HepG2 (cell line): Measurements from ENCODE around the gene DOK4. TPM values are rescaled to one million over a fixed set of nuclear protein-coding genes. Genes with fewer than 3 reads are reported as not detected.
A peak's percentile ranks its signal among the peaks of the same experiment; 100 is the strongest.

Experiments
- CCAR2 ChIP-seq: fragments of 200-400 bp; formaldehyde crosslinking; optimal IDR thresholded peaks from 2 replicates; pipeline ENCODE3; 2018; ENCODE audit warnings: low read depth, mild to moderate bottlenecking, low read length, moderate library complexity
- GTF2F1 ChIP-seq: fragments of 150-350 bp; IDR thresholded peaks from 2 replicates; pipeline ENCODE4 v1.6.1; 2014; ENCODE audit warnings: low read length
- HCFC1 ChIP-seq: fragments of 150-350 bp; IDR thresholded peaks from 2 replicates; pipeline ENCODE4 v1.6.1; 2014; ENCODE audit warnings: low read depth, low read length
- HNRNPL ChIP-seq: fragments of 200-400 bp; formaldehyde crosslinking; IDR thresholded peaks from 2 replicates; pipeline ENCODE4 v1.6.1; 2017; ENCODE audit warnings: mild to moderate bottlenecking, low read depth, low read length
- IRF2 ChIP-seq: IDR thresholded peaks from 2 replicates; pipeline ENCODE4 v1.6.1; 2018; ENCODE audit warnings: missing genetic modification reagents, missing compliant biosample characterization
- KLF11 ChIP-seq: IDR thresholded peaks from 2 replicates; pipeline ENCODE4 v1.6.1; 2016; ENCODE audit warnings: missing compliant biosample characterization
- MTA3 ChIP-seq: sonication (generic); formaldehyde crosslinking; IDR thresholded peaks from 2 replicates; pipeline ENCODE4 v1.4.0; 2020; ENCODE audit warnings: missing genetic modification reagents
- PAF1 ChIP-seq: IDR thresholded peaks from 2 replicates; pipeline ENCODE4 v1.6.1; 2016; ENCODE audit warnings: missing genetic modification reagents, missing compliant biosample characterization
- POLR2G ChIP-seq: fragments of 200-400 bp; formaldehyde crosslinking; IDR thresholded peaks from 2 replicates; pipeline ENCODE4 v1.6.1; 2018; ENCODE audit warnings: mild to moderate bottlenecking, low read depth, low read length, moderate library complexity
- REPIN1 ChIP-seq: sonication (generic); formaldehyde crosslinking; IDR thresholded peaks from 2 replicates; pipeline ENCODE4 v1.8.0; 2022; ENCODE audit warnings: missing genetic modification reagents, low read depth, mild to moderate bottlenecking, borderline replicate concordance
- SAFB2 ChIP-seq: sonication (generic); formaldehyde crosslinking; IDR thresholded peaks from 2 replicates; pipeline ENCODE4 v1.5.1; 2020; ENCODE audit warnings: missing genetic modification reagents, low read depth, mild to moderate bottlenecking, borderline replicate concordance
- SMAD3 ChIP-seq: sonication (generic); formaldehyde crosslinking; IDR thresholded peaks from 2 replicates; pipeline ENCODE4 v1.4.0; 2020; ENCODE audit warnings: missing genetic modification reagents
- SOX13 ChIP-seq, 3 experiments: fragments of 450-650 bp in 1 of 3; sonication (generic) in 1 of 3; formaldehyde crosslinking in 1 of 3; IDR thresholded peaks in 2 of 3; conservative IDR thresholded peaks in 1 of 3; 2 replicates each; pipeline versions ENCODE4 v1.5.0 to v1.6.1; 2016 to 2020; ENCODE audit warnings: antibody characterized with exemption in 1 of 3, mild to moderate bottlenecking in 1 of 3, missing compliant biosample characterization in 1 of 3, missing genetic modification reagents in 1 of 3, moderate library complexity in 1 of 3
- SPEN ChIP-seq: sonication (generic); formaldehyde crosslinking; IDR thresholded peaks from 2 replicates; pipeline ENCODE4 v1.5.1; 2020; ENCODE audit warnings: low read depth, mild to moderate bottlenecking, missing genetic modification reagents
- TARDBP ChIP-seq: sonication (generic); formaldehyde crosslinking; IDR thresholded peaks from 2 replicates; pipeline ENCODE4 v1.8.0; 2022; ENCODE audit warnings: mild to moderate bottlenecking, missing genetic modification reagents
- TBX3 ChIP-seq: fragments of 450-650 bp; IDR thresholded peaks from 2 replicates; pipeline ENCODE4 v1.6.1; 2017; ENCODE audit warnings: antibody characterized with exemption, mild to moderate bottlenecking, inconsistent platforms, borderline replicate concordance
- TCF7L2 ChIP-seq: IDR thresholded peaks from 2 replicates; pipeline ENCODE4 v1.6.1; 2011; ENCODE audit warnings: mild to moderate bottlenecking, low read depth, low read length, moderate library complexity
- TEAD2 ChIP-seq: sonication (generic); formaldehyde crosslinking; IDR thresholded peaks from 2 replicates; pipeline ENCODE4 v1.9.0; 2021; ENCODE audit warnings: missing genetic modification reagents
- THAP7 ChIP-seq: sonication (generic); formaldehyde crosslinking; IDR thresholded peaks from 2 replicates; pipeline ENCODE4 v1.8.1; 2023; ENCODE audit warnings: mild to moderate bottlenecking, missing genetic modification reagents
- ZKSCAN5 ChIP-seq: sonication (generic); formaldehyde crosslinking; IDR thresholded peaks from 2 replicates; pipeline ENCODE4 v1.5.1; 2020; ENCODE audit warnings: mild to moderate bottlenecking, missing genetic modification reagents
- ZNF275 ChIP-seq: sonication (generic); formaldehyde crosslinking; IDR thresholded peaks from 2 replicates; pipeline ENCODE4 v1.8.0; 2022; ENCODE audit warnings: missing genetic modification reagents, mild to moderate bottlenecking, inconsistent platforms, borderline replicate concordance
- ZNF484 ChIP-seq: sonication (generic); formaldehyde crosslinking; IDR thresholded peaks from 2 replicates; pipeline ENCODE4 v1.5.1; 2020; ENCODE audit warnings: mild to moderate bottlenecking, low read depth, missing genetic modification reagents, borderline replicate concordance
- ZNF501 ChIP-seq: sonication (generic); formaldehyde crosslinking; IDR thresholded peaks from 2 replicates; pipeline ENCODE4 v1.5.1; 2020; ENCODE audit warnings: mild to moderate bottlenecking, moderate library complexity, missing genetic modification reagents
- ZNF607 ChIP-seq: sonication (generic); formaldehyde crosslinking; IDR thresholded peaks from 2 replicates; pipeline ENCODE4 v1.5.1; 2020; ENCODE audit warnings: missing genetic modification reagents, mild to moderate bottlenecking, borderline replicate concordance
- ZNF788 ChIP-seq: sonication (generic); formaldehyde crosslinking; IDR thresholded peaks from 2 replicates; pipeline ENCODE4 v1.5.0; 2020; ENCODE audit warnings: mild to moderate bottlenecking, missing genetic modification reagents, borderline replicate concordance
- ZUFSP ChIP-seq: sonication (generic); formaldehyde crosslinking; IDR thresholded peaks from 2 replicates; pipeline ENCODE4 v1.9.0; 2021; ENCODE audit warnings: missing genetic modification reagents, mild to moderate bottlenecking, borderline replicate concordance
- ZZZ3 ChIP-seq: sonication (generic); formaldehyde crosslinking; IDR thresholded peaks from 2 replicates; pipeline ENCODE4 v1.4.0; 2020; ENCODE audit warnings: missing genetic modification reagents, mild to moderate bottlenecking, borderline replicate concordance
- polyA plus RNA-seq, 8 experiments: library from polyadenylated mRNA; depleted of rRNA in 3 of 8; stranded (reverse) in 7 of 8; unstranded in 1 of 8; fragments of >200 nt; fragmentation: Illumina TruSeq in 4 of 8; extraction: Trizol in 4 of 8; gene quantifications; 2 replicates each; pipeline versions ENCODE4 v1.2.1 to v1.2.3, GENCODE V29; 2011 to 2016; ENCODE audit warnings: low read depth in 4 of 8, missing spikeins in 1 of 8, mixed read lengths in 1 of 8; ENCODE audit not compliant: insufficient read depth in 1 of 8
- total RNA-seq, 5 experiments: library from RNA; depleted of rRNA; stranded (reverse); fragments of >200 nt; fragmentation: Illumina TruSeq; extraction: Trizol; gene quantifications; 2 replicates each; pipeline ENCODE4 v1.2.3, GENCODE V29; 2016; ENCODE audit warnings: low read depth in 1 of 5

DOK4 gene
- total and polyA plus RNA-seq, 2 of the 13 experiments (the other 11 are each of a cell fraction or from before 2014, with no cell fraction given): 52.7 to 70.0 TPM

GRCh38 chr16:57462209-57462977 lies 23.9 kb downstream of the DOK4 start, which contains the start of gene POLR2C (continued):
- TF ChIP-seq ZNF275 (CRISPR knock-in tag): peak; percentile 93; the same call in 1 of the 2 replicates
- peak; percentile 99 for TF ChIP-seq POLR2G
- peak; percentile 93 for TF ChIP-seq ZNF607 (CRISPR knock-in tag)
- TF ChIP-seq SMAD3: peak; percentile 97
- TF ChIP-seq SOX13 (IDR thresholded peaks at IDR 0.05): 0 out of 2 replicates have a peak, but pooled peaks have one; percentile 47
- TF ChIP-seq SOX13 (CRISPR knock-in tag; conservative IDR thresholded peaks at IDR 0.05 in 1 of 2, IDR thresholded peaks at IDR 0.05 in 1 of 2): peak in 1 of 2 experiments; percentile 75; a peak in 2 of 4 replicates
- TF ChIP-seq THAP7 (CRISPR knock-in tag): no peak
- TF ChIP-seq ZNF788 (CRISPR knock-in tag): peak; percentile 96; the same call in 1 of the 2 replicates
- TF ChIP-seq IRF2 (CRISPR knock-in tag): peak; percentile 98
- TF ChIP-seq SAFB2 (CRISPR knock-in tag): peak; percentile 95
- peak; percentile 98; the same call in 1 of the 2 replicates for TF ChIP-seq ZZZ3 (CRISPR knock-in tag)
- no peak for TF ChIP-seq TEAD2
- TF ChIP-seq REPIN1 (CRISPR knock-in tag): peak; percentile 97
- 0 out of 2 replicates have a peak, but pooled peaks have one; percentile 51 for TF ChIP-seq HNRNPL
- TF ChIP-seq MTA3 (CRISPR knock-in tag): no peak
- TF ChIP-seq KLF11: peak; percentile 90
- TF ChIP-seq SPEN (CRISPR knock-in tag): peak; percentile 99
- TF ChIP-seq ZNF501 (CRISPR knock-in tag): peak; percentile 56; the same call in 1 of the 2 replicates
- TF ChIP-seq TBX3: no peak
- TF ChIP-seq TARDBP (CRISPR knock-in tag): peak; percentile 90
- TF ChIP-seq HCFC1: peak; percentile 67; the same call in 1 of the 2 replicates
- TF ChIP-seq ZKSCAN5 (CRISPR knock-in tag): peak; percentile 36; the same call in 1 of the 2 replicates
- no peak for TF ChIP-seq PAF1
- TF ChIP-seq CCAR2: peak; percentile 72
- TF ChIP-seq ZUFSP (CRISPR knock-in tag): no peak
- TF ChIP-seq TCF7L2: no peak
- no peak for TF ChIP-seq GTF2F1
- no peak for TF ChIP-seq ZNF484 (CRISPR knock-in tag)
